Psoas muscle (tissue), 8 donors: ENCODE results near the gene ALPK3. TPM values are rescaled to one million over a fixed set of nuclear protein-coding genes. Genes with fewer than 3 reads are reported as not detected.

Experiments
- ATAC-seq, 4 donors: fragments of 200-7000 bp; cut with Tn5 transposase; one replicate each; pipeline ENCODE4 v1.9.1; 2020; ENCODE audit warnings: moderate library complexity in 3 of 4, mild to moderate bottlenecking in 2 of 4
- DNase-seq, 2 donors: peaks; one replicate each; pipeline ENCODE4 v3.0.0-alpha.2; 2020
- H3K27ac ChIP-seq: fragments of 200-600 bp; one replicate; pipeline ENCODE4 v1.8.0; 2022
- H3K27me3 ChIP-seq, 3 donors: fragments of 200-600 bp in 1 of 3; one replicate each; pipeline versions ENCODE4 v1.6.1 to v1.8.0; 2013 to 2022; ENCODE audit warnings: low read length in 2 of 3, mild to moderate bottlenecking in 2 of 3, moderate library complexity in 1 of 3; ENCODE audit not compliant: insufficient read depth in 3 of 3
- H3K36me3 ChIP-seq, 2 donors: fragments of 200-600 bp in 1 of 2; one replicate each; pipeline versions ENCODE4 v1.6.1 to v1.8.0; 2013 to 2022; ENCODE audit warnings: low read depth in 1 of 2, mild to moderate bottlenecking in 1 of 2, moderate library complexity in 1 of 2; ENCODE audit not compliant: insufficient read depth in 1 of 2
- H3K4me1 ChIP-seq: fragments of 200-600 bp; one replicate; pipeline ENCODE4 v1.8.0; 2022
- H3K4me3 ChIP-seq: fragments of 200-600 bp; one replicate; pipeline ENCODE4 v1.8.0; 2022; ENCODE audit warnings: mild to moderate bottlenecking
- H3K9me3 ChIP-seq: fragments of 200-600 bp; one replicate; pipeline ENCODE4 v1.8.0; 2022
- WGBS, 3 donors: extraction: QIAGEN DNeasy Blood & Tissue Kit; methylation state at CpG; one replicate each; pipeline versions ENCODE4 v1.1.6 to v1.1.7; 2013; 5-methylcytosine and 5-hydroxymethylcytosine counted together
- intact Hi-C, 2 donors: fragments of 100-400 bp; cut with DNase I; formaldehyde crosslinking; loops; one replicate each; pipeline versions ENCODE4 v1.11.0 to v1.14.2; 2022
- polyA plus RNA-seq, 3 donors: library from polyadenylated mRNA; stranded (reverse); fragments of 200-250 nt; gene quantifications; one replicate each; pipeline ENCODE4 v1.2.3, GENCODE V29; 2013
- total RNA-seq, 4 donors: library from RNA; stranded (reverse); fragmentation: NEBNext Ultra II Directional in 2 of 4; extraction: Animal tissue kit (Norgen Biotek cat#: 25700) in 2 of 4; gene quantifications; one replicate each; pipeline versions ENCODE4 v1.2.1 to v1.2.4, GENCODE V29; 2021 to 2023
- TF ChIP-seq, protein P1 (sequence below): fragments of 200-600 bp; IDR thresholded peaks from one replicate; pipeline ENCODE4 v1.8.0; 2022; ENCODE audit warnings: antibody characterized with exemption
- donor health status: healthy with polysubstance abuse.
- donor health status: DM: no; HTN: no; CAD: no; lungs with moderate emphysema.
- donor health status: Bipolar disorder and iron deficiency.
- donor health status: healthy.
- donor health status: DM: yes; HTN: yes; CAD: no.
- donor health status: DM: no; HTN: no; CAD: no.
- donor health status: DM: no; HTN: no; CAD: no.
- donor health status: DM: yes; HTN: yes; CAD: no.

Gene ALPK3
- total and polyA plus RNA-seq, 7 donors, result 75.7 to 461 (median 245) TPM

DNA sequence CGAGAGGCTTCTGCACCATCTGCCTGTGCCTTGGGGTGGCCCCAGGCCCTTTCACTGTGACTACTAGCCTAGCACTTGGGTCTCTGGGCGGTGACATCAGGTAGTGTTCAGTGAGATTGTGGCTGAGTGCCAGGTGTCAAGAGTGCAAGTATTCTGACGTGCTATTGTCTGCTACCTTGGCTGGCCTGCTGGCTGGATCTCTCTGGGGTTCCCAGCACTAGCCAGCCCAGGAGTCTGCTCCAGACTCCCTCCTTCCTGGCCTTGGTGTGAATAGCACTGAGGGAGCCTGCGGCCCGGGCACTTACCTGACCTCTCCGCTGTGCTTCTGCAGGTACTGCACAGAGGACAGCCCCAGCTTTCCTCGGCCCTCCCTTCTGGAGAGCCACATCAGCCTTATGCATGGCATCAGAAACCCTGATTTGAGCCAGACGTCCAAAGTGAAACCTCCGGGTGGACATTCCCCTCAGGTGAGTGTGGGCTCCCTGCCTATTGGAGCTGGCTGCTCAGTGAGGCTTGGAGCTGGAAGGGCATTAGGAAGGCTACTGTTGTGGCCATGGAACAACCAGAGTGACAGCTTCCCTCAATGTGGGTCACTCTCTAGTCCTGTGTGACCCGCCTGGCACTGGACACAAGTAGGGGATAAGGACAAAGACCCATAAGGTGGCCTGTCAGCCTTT is 17.5 kb upstream of the ALPK3 start:
- DNase-seq, result no peak
- Histone ChIP-seq H3K27ac (no peak overlapping the region), H3K4me1 (peaks cover 5% of the 10 kb centered on the region), H3K27me3 (no peaks in the 10 kb centered on the region), H3K9me3 (no peaks in the 10 kb centered on the region), H3K4me3 (no peak overlapping the region), H3K36me3 (peaks cover 5 to 80% of the 10 kb centered on the region in 2 donors)
- TF ChIP-seq, protein P1, sequence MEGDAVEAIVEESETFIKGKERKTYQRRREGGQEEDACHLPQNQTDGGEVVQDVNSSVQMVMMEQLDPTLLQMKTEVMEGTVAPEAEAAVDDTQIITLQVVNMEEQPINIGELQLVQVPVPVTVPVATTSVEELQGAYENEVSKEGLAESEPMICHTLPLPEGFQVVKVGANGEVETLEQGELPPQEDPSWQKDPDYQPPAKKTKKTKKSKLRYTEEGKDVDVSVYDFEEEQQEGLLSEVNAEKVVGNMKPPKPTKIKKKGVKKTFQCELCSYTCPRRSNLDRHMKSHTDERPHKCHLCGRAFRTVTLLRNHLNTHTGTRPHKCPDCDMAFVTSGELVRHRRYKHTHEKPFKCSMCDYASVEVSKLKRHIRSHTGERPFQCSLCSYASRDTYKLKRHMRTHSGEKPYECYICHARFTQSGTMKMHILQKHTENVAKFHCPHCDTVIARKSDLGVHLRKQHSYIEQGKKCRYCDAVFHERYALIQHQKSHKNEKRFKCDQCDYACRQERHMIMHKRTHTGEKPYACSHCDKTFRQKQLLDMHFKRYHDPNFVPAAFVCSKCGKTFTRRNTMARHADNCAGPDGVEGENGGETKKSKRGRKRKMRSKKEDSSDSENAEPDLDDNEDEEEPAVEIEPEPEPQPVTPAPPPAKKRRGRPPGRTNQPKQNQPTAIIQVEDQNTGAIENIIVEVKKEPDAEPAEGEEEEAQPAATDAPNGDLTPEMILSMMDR, result no peak
- 78 to 82% (median 80%) methylated on average over 10 of the region's 10 CpGs for WGBS, 3 donors
- peak in 2 of 4 donors; percentile 14 to 21 for ATAC-seq
- intact Hi-C loops, result no loop called here

DNA sequence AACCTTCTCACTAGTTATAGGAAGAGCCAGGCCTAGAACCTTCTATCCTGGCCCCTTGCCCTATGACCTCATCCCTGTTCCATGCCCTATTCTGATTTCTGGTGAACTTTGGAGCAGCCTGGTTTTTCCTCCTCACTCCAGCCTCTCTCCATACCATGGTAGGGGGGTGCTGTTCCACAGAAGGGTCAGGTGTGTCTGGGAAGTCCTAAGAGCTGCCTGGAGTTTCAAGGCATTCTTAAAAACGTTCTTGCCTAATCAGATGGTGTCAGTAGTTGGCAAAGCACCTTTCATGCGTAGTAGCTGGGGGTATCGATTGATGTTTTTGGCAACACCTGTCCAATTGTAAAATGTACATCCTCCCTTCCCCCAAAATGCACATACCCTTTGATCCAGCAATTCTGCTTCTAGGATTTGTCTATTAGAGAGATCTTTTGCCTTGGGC is 16.8 kb upstream of the ALPK3 start:
- Histone ChIP-seq H3K4me3 (no peak overlapping the region), H3K9me3 (no peaks in the 10 kb centered on the region), H3K36me3 (peaks cover 5 to 84% of the 10 kb centered on the region in 2 donors), H3K27ac (no peak overlapping the region), H3K27me3 (no peaks in the 10 kb centered on the region), H3K4me1 (peaks cover 5% of the 10 kb centered on the region)
- DNase-seq, result no peak
- 71 to 78% (median 78%) methylated on average over 3 of the region's 3 CpGs for WGBS, 3 donors
- intact Hi-C loops, result no loop called here
- no peak for ATAC-seq
- TF ChIP-seq, protein P1, result no peak

DNA sequence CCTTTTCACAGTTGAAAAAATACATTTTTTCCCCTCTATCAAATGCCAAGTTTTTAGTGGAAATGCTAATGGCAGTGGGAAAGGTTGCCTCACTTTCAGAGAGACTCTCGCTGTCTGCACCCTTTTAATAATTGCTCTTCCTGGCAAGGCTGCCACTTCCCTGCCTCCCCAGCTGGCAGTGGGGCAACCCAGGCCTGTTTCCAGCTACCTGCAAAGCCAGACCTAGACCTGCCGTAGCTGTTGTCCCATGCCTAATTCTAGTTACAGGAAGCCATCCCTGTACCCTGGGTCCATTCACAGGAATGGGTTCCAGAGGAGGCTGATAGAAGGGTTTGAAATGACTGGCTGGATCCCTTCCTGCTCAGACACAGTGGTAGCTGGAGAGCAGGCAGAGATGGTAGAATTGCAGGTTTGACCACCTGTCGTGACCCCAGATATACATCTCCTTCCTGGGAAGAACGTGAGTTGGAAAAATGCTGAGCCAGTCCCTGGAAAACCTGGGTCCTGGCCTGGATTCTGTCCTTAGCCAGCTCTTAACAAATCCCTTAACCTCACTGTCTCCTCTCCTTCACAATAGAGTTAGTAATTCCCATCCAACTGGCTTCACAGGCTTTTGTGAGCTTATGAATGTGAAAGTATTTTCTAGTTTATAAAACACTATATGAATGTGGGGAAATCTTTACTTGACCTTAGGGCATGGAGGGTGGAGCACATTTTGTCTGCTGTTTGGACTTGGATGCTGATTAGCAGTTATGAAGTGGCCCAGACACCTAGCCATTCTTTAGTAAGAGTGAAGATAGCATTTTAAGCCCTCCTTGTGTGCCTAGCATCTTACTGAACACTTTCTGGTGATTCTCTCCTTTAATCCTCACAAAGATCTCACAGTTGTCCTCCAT is 12.9 kb upstream of the ALPK3 start:
- DNase-seq (no peak), ATAC-seq (peak in 1 of 4 donors; percentile 30)
- TF ChIP-seq, protein P1, result no peak
- peaks cover 5 to 74% of the 10 kb centered on the region in 2 donors for H3K36me3 ChIP-seq
- WGBS, 3 donors, result 40 to 71% (median 45%) methylated on average over 4 of the region's 4 CpGs
- no peaks in the 10 kb centered on the region for H3K9me3 ChIP-seq
- intact Hi-C loops, result no loop called here
- H3K27me3 ChIP-seq, result no peaks in the 10 kb centered on the region
- H3K4me1 ChIP-seq, result no peaks in the 10 kb centered on the region
- peak overlapping the region; percentile 23 for H3K27ac ChIP-seq
- no peak overlapping the region for H3K4me3 ChIP-seq

DNA sequence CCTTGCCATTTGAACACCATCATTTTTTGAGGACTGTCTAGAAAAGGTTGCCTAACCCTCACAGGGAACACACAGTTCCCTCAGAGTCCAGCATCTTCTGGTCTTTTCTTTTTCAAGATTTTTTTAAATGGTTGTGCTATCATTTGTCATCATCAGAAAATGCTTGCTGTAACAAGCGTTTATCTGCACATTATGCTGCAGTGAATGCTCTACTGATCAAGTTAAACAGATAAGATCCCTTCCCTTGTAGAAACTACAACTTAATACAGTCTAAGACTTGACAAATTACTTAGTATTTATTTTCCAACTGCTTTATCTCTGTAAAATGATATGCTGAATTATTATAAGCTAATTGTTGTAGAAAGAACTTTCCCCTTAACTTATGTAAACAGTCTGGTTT is 11.9 kb upstream of the ALPK3 start:
- Histone ChIP-seq H3K4me1 (peaks cover 7% of the 10 kb centered on the region), H3K27me3 (no peaks in the 10 kb centered on the region), H3K27ac (no peak overlapping the region), H3K4me3 (no peak overlapping the region), H3K36me3 (peaks cover 5 to 65% of the 10 kb centered on the region in 2 donors), H3K9me3 (no peaks in the 10 kb centered on the region)
- DNase-seq (no peak), ATAC-seq (no peak)
- intact Hi-C loops, result no loop called here
- TF ChIP-seq, protein P1, result no peak
- WGBS, 3 donors, result 83 to 92% (median 86%) methylated on average over 1 of the region's 1 CpG
